Psoas muscle (tissue), 8 donors: ENCODE measurements around the gene CDS2. TPM values are rescaled to one million over a fixed set of nuclear protein-coding genes. Genes with fewer than 3 reads are reported as not detected.

Experiments
- ATAC-seq, 4 donors: fragments of 200-7000 bp; cut with Tn5 transposase; one replicate each; pipeline ENCODE4 v1.9.1; 2020; ENCODE audit warnings: moderate library complexity in 3 of 4, mild to moderate bottlenecking in 2 of 4
- DNase-seq, 2 donors: peaks; one replicate each; pipeline ENCODE4 v3.0.0-alpha.2; 2020
- H3K27ac ChIP-seq: fragments of 200-600 bp; one replicate; pipeline ENCODE4 v1.8.0; 2022
- H3K27me3 ChIP-seq, 3 donors: fragments of 200-600 bp in 1 of 3; one replicate each; pipeline versions ENCODE4 v1.6.1 to v1.8.0; 2013 to 2022; ENCODE audit warnings: low read length in 2 of 3, mild to moderate bottlenecking in 2 of 3, moderate library complexity in 1 of 3; ENCODE audit not compliant: insufficient read depth in 3 of 3
- H3K36me3 ChIP-seq, 2 donors: fragments of 200-600 bp in 1 of 2; one replicate each; pipeline versions ENCODE4 v1.6.1 to v1.8.0; 2013 to 2022; ENCODE audit warnings: low read depth in 1 of 2, mild to moderate bottlenecking in 1 of 2, moderate library complexity in 1 of 2; ENCODE audit not compliant: insufficient read depth in 1 of 2
- H3K4me1 ChIP-seq: fragments of 200-600 bp; one replicate; pipeline ENCODE4 v1.8.0; 2022
- H3K4me3 ChIP-seq: fragments of 200-600 bp; one replicate; pipeline ENCODE4 v1.8.0; 2022; ENCODE audit warnings: mild to moderate bottlenecking
- H3K9me3 ChIP-seq: fragments of 200-600 bp; one replicate; pipeline ENCODE4 v1.8.0; 2022
- WGBS, 3 donors: extraction: QIAGEN DNeasy Blood & Tissue Kit; methylation state at CpG; one replicate each; pipeline versions ENCODE4 v1.1.6 to v1.1.7; 2013; 5-methylcytosine and 5-hydroxymethylcytosine counted together
- intact Hi-C, 2 donors: fragments of 100-400 bp; cut with DNase I; formaldehyde crosslinking; loops; one replicate each; pipeline versions ENCODE4 v1.11.0 to v1.14.2; 2022
- polyA plus RNA-seq, 3 donors: library from polyadenylated mRNA; stranded (reverse); fragments of 200-250 nt; gene quantifications; one replicate each; pipeline ENCODE4 v1.2.3, GENCODE V29; 2013
- total RNA-seq, 4 donors: library from RNA; stranded (reverse); fragmentation: NEBNext Ultra II Directional in 2 of 4; extraction: Animal tissue kit (Norgen Biotek cat#: 25700) in 2 of 4; gene quantifications; one replicate each; pipeline versions ENCODE4 v1.2.1 to v1.2.4, GENCODE V29; 2021 to 2023
- TF ChIP-seq, protein P1 (sequence below): fragments of 200-600 bp; IDR thresholded peaks from one replicate; pipeline ENCODE4 v1.8.0; 2022; ENCODE audit warnings: antibody characterized with exemption
- donor health status: healthy with polysubstance abuse.
- donor health status: DM: no; HTN: no; CAD: no; lungs with moderate emphysema.
- donor health status: Bipolar disorder and iron deficiency.
- donor health status: healthy.
- donor health status: DM: yes; HTN: yes; CAD: no.
- donor health status: DM: no; HTN: no; CAD: no.
- donor health status: DM: no; HTN: no; CAD: no.
- donor health status: DM: yes; HTN: yes; CAD: no.

Gene CDS2
- total and polyA plus RNA-seq, 7 donors: 8.0 to 34.1 (median 19.5) TPM

DNA sequence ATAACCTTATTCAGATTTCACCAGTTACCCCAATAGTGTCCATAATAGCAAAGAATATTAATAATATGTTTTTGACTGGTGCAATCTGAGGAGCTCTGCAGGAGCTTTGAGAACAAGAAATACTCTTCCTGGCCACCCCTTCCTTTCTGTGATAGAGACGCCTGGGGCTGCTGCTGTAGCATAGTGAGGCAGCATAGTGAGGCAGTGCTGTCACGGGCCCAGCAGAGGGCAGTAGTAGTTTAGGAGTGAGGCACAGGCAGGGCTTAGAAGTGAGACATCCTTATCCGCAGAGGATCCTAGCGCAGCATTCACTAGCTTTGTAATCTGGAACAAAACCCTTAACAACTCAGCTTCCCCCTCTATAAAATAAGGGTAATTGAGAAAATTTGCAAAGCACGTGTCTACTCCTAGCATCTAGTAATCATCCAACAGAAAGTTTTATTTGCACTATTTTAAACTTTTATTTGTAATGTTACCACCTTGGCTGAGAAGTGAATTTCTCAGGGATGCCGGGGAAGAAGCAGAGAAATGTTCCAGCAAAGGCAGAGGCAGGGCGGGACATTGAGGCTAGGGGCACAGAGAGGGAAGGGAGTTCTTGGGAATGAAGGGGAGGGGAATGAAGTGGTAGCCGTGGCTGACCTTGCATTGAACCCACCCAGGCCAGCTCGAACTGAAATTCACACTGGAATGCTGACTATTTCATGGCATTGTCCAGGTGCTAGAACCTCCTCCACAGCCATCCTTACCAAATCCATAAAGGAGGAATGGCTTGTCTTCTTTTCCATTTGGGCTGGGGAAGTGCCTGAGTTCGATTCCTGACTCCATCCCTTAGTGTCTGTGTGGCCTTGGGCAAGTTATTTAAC is 78.8 kb downstream of the CDS2 start:
- peak; percentile 81 to 97 (median 97) for ATAC-seq
- Histone ChIP-seq H3K4me3 (no peak overlapping the region), H3K27me3 (no peaks in the 10 kb centered on the region), H3K9me3 (no peaks in the 10 kb centered on the region), H3K36me3 (peaks cover 0 to 4% of the 10 kb centered on the region in 2 donors), H3K4me1 (no peaks in the 10 kb centered on the region), H3K27ac (no peak overlapping the region)
- intact Hi-C loops: loop anchor here (1.0 to 10.0 kb wide), 2 partner anchors 239 to 243 kb away; no protein-coding TSS in a partner anchor
- WGBS, 3 donors: 32 to 37% (median 35%) methylated on average over 10 of the region's 10 CpGs
- TF ChIP-seq, protein P1, sequence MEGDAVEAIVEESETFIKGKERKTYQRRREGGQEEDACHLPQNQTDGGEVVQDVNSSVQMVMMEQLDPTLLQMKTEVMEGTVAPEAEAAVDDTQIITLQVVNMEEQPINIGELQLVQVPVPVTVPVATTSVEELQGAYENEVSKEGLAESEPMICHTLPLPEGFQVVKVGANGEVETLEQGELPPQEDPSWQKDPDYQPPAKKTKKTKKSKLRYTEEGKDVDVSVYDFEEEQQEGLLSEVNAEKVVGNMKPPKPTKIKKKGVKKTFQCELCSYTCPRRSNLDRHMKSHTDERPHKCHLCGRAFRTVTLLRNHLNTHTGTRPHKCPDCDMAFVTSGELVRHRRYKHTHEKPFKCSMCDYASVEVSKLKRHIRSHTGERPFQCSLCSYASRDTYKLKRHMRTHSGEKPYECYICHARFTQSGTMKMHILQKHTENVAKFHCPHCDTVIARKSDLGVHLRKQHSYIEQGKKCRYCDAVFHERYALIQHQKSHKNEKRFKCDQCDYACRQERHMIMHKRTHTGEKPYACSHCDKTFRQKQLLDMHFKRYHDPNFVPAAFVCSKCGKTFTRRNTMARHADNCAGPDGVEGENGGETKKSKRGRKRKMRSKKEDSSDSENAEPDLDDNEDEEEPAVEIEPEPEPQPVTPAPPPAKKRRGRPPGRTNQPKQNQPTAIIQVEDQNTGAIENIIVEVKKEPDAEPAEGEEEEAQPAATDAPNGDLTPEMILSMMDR: peak; percentile 75
- DNase-seq: peak; percentile 64 to 78

DNA sequence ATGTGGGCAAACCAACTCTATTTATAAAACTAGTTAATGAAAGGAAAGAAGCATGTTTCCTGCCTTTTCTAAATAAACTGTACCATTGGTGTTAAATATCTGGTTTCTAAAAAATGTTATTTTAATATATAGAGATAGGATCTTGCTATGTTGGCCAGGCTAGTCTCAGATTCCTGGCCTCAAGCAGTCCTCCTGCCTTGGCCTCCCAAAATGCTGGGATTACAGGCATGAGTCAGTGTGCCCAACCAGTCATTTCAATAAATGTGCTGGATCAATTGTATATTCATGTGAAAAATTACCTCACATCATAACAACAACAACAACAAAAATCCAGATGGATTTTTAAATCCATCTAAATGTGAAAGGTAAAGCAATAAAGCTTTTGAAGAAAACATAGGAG is 80.3 kb downstream of the CDS2 start:
- DNase-seq: no peak
- H3K4me1 ChIP-seq: no peaks in the 10 kb centered on the region
- peaks cover 0 to 6% of the 10 kb centered on the region in 2 donors for H3K36me3 ChIP-seq
- H3K4me3 ChIP-seq: no peak overlapping the region
- no peak for ATAC-seq
- TF ChIP-seq, protein P1: no peak
- intact Hi-C loops: loop anchor here in 1 of 2 donors (10.0 kb wide), 1 partner anchor 238 kb away; no protein-coding TSS in a partner anchor
- H3K27me3 ChIP-seq: no peaks in the 10 kb centered on the region
- no peaks in the 10 kb centered on the region for H3K9me3 ChIP-seq
- no peak overlapping the region for H3K27ac ChIP-seq

DNA sequence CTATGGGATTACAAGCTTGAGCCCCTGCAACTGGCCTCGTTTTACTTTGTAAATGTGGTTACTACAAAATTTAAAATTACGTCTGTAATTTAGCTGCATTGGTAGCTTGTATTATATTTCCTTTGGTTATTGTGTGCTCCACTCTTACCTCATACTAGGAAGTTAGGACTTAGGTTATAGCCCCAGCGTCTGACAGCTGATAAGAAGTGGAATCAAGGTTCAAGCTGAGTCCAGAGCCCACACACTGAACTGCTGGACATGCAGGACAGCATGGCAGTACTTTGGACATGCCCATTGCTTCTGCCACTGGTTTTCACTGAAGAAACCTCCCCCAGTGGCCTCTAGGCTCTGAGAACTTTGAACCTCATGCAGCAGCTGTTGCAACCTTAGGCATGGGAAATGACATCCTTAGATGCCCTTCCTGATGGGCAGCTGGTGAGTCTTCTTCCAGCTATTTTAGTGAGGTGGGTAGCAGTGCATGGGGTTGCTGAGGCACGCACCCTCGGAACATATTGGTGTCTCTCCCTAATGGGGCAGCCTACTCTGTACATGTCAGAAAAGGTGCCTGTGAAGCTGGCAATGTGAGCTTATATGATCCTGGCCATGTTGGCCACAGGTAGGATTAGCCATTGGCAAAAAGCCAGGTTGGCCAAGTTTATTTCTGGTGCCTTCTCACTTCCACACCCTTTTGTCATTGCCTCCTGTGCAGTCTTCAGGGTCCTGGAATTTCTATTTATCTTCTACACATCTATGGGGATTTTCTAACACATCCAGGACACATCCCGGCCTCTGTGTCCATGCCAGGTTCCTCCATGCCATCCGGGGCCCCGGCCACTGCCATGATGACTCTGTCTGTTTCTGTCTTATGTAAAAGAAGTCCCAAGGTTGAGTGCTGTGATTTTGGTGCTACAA is 85.3 kb downstream of the CDS2 start:
- no peaks in the 10 kb centered on the region for H3K9me3 ChIP-seq
- no peak for ATAC-seq
- H3K36me3 ChIP-seq: peaks cover 0 to 9% of the 10 kb centered on the region in 2 donors
- no peaks in the 10 kb centered on the region for H3K27me3 ChIP-seq
- no peak for DNase-seq
- intact Hi-C loops: no loop called here
- H3K4me1 ChIP-seq: no peaks in the 10 kb centered on the region
- TF ChIP-seq, protein P1: no peak
- H3K4me3 ChIP-seq: no peak overlapping the region
- H3K27ac ChIP-seq: no peak overlapping the region
- 93 to 98% (median 94%) methylated on average over 8 of the region's 8 CpGs for WGBS, 3 donors

DNA sequence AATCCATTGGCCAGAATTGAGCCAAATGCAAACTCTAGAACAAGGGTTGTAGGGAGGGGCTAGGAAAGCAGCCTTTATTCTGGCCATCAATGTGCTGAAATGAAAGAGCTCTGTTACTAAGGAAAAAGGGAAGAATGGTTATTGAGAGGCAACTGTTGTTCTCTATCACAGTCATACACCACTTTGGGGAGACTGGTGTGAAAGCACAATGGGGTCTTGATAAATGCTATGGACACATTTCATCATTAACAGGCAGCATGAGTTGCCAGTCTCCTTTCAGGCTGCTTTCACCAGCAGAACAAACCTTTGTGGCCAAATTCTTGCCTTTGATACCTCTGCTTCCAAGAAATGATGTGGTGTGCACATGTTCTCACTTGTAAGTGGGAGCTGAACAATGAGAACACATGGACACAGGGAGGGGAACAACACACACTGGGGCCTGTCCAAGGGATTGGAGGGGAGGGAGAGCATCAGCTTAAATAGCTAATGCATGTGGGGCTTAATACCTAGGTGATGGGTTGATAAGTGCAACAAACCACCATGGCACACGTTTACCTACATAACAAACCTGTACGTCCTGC is 86.2 kb downstream of the CDS2 start:
- ATAC-seq (no peak), DNase-seq (no peak)
- H3K27me3 ChIP-seq: no peaks in the 10 kb centered on the region
- H3K4me3 ChIP-seq: no peak overlapping the region
- H3K4me1 ChIP-seq: no peaks in the 10 kb centered on the region
- WGBS, 3 donors: 92 to 100% (median 93%) methylated on average over 2 of the region's 2 CpGs
- no peaks in the 10 kb centered on the region for H3K9me3 ChIP-seq
- TF ChIP-seq, protein P1: no peak
- H3K36me3 ChIP-seq: peaks cover 0 to 7% of the 10 kb centered on the region in 2 donors
- no peak overlapping the region for H3K27ac ChIP-seq
- intact Hi-C loops: no loop called here
